ENCODE data around the gene SPNS1.
"Not testable (repeated sequence)": the region's sequence is repeated elsewhere in the genome, so short reads cannot be mapped to it uniquely, and the experiment has no call there.

SPNS1 gene

DNA sequence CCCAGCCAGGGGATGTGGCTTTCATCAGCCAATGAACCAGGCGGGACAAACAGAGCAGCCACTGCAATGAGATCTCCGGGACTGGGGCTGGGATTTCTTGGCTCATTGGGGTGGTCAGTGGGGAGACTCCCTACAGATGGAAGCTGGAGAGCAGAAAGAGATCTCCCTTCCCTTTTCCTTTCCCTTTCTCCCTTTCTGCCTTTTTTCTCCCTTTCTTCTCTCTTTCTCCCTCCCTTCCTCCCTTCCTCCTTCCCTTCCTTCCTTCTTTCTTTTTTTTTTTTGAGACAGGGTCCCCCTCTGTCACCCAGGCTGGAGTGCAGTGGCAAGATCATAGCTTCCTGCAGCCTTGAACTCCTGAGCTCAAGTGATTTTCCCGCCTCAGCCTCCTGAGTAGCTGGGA, 24.3 kb downstream of the SPNS1 start:
- no peak overlapping the region for H3K9ac ChIP-seq (ENCODE audit: low read length)
- H3K4me1 ChIP-seq (ENCODE audit: insufficient read depth, low read length), result no peaks in the 10 kb centered on the region
- H3K27ac ChIP-seq (ENCODE audit: low read depth, low read length), result no peak overlapping the region
- H3K36me3 ChIP-seq (ENCODE audit: insufficient read depth, low read length), result no peaks in the 10 kb centered on the region
- no peaks in the 10 kb centered on the region for H3K27me3 ChIP-seq (ENCODE audit: control insufficient read depth in 1 of 2, insufficient read depth in 2 of 2, low read length in 2 of 2)
- no peaks in the 10 kb centered on the region for H3K9me3 ChIP-seq (ENCODE audit: low read length)
- H3K4me3 ChIP-seq (ENCODE audit: low read depth in 1 of 2, low read length in 2 of 2), result no peak overlapping the region

DNA sequence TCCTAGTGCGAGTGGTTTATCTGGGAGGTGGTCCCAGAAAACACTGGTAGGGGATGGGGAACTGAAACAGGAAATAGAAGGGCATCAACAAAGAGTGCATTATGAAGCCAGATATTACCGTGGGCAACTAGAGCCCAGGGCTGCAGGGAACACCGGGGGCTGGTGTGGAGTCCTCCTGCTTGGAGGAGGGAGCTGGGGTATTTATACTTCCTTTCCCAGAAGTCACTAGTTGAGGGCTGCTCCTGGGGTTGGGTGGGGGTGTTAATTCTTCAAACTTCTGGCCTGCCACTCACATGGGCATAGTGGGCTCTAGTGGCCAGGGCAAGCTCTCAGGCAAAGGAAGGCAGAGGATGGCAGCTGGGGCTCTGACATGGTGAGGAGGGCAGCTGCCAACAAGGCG, 25.0 kb downstream of the SPNS1 start:
- no peak overlapping the region for H3K27ac ChIP-seq (ENCODE audit: low read depth, low read length)
- H3K27me3 ChIP-seq (ENCODE audit: control insufficient read depth in 1 of 2, insufficient read depth in 2 of 2, low read length in 2 of 2), result no peaks in the 10 kb centered on the region
- H3K36me3 ChIP-seq (ENCODE audit: insufficient read depth, low read length), result no peaks in the 10 kb centered on the region
- H3K9ac ChIP-seq (ENCODE audit: low read length), result no peak overlapping the region
- H3K4me3 ChIP-seq (ENCODE audit: low read depth in 1 of 2, low read length in 2 of 2), result no peak overlapping the region
- no peaks in the 10 kb centered on the region for H3K4me1 ChIP-seq (ENCODE audit: insufficient read depth, low read length)
- H3K9me3 ChIP-seq (ENCODE audit: low read length), result no peaks in the 10 kb centered on the region

DNA sequence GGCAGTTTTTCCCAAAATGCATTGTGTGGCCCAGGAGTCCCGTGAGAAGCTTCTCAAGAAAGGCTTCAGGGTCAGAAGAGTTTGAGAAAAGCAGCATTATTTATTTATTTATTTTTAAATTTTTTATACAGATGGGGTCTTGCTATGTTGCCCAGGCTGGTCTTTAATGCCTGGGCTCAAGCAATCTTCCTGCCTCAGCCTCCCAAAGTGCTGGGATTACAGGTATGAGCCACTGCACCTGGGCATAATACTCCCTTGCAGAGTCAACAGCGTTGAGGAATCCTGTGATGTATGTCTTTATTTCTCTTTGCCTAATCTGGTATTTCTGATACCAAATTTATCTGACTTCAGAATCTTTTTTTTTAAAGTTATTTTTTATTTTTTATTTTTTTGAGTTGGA, 25.4 kb downstream of the SPNS1 start:
- Histone ChIP-seq H3K9me3 (ENCODE audit: low read length) (no peaks in the 10 kb centered on the region), H3K4me3 (ENCODE audit: low read depth in 1 of 2, low read length in 2 of 2) (no peak overlapping the region), H3K36me3 (ENCODE audit: insufficient read depth, low read length) (no peaks in the 10 kb centered on the region), H3K4me1 (ENCODE audit: insufficient read depth, low read length) (no peaks in the 10 kb centered on the region), H3K9ac (ENCODE audit: low read length) (no peak overlapping the region), H3K27ac (ENCODE audit: low read depth, low read length) (no peak overlapping the region), H3K27me3 (ENCODE audit: control insufficient read depth in 1 of 2, insufficient read depth in 2 of 2, low read length in 2 of 2) (no peaks in the 10 kb centered on the region)

DNA sequence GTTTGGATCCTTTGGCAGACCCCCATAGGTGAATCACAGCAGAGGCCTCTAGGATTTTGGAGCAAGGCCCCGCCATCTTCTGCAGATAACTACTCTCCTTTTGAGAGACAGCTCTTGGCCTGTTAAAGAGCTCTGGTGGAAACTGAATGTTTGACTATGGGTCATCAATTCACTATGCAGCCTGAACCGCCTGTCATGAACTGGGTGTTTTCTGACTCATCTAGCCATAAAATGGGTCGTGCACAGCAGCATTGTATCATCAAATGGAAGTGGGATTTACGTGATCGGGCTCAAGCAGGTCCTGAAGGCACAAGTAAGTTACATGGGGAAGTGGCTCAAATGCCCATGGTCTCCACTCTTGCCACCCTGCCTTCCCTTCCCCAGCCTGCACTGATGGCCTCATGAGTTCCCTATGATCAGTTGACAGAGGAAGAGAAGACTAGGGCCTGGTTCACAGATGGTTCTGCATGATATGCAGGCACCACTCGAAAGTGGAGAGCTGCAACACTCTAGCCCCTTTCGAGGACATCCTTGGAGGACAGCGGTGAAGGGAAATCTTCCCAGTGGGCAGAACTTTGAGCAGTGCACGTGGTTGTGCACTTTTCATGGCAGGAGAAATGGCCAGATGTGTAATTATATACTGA, 30.0 kb downstream of the SPNS1 start:
- not testable (repeated sequence) for H3K9me3 ChIP-seq (ENCODE audit: low read length); H3K9ac ChIP-seq (ENCODE audit: low read length); H3K27me3 ChIP-seq (ENCODE audit: control insufficient read depth in 1 of 2, insufficient read depth in 2 of 2, low read length in 2 of 2); H3K36me3 ChIP-seq (ENCODE audit: insufficient read depth, low read length); H3K4me3 ChIP-seq (ENCODE audit: low read depth in 1 of 2, low read length in 2 of 2); H3K27ac ChIP-seq (ENCODE audit: low read depth, low read length); H3K4me1 ChIP-seq (ENCODE audit: insufficient read depth, low read length)

DNA sequence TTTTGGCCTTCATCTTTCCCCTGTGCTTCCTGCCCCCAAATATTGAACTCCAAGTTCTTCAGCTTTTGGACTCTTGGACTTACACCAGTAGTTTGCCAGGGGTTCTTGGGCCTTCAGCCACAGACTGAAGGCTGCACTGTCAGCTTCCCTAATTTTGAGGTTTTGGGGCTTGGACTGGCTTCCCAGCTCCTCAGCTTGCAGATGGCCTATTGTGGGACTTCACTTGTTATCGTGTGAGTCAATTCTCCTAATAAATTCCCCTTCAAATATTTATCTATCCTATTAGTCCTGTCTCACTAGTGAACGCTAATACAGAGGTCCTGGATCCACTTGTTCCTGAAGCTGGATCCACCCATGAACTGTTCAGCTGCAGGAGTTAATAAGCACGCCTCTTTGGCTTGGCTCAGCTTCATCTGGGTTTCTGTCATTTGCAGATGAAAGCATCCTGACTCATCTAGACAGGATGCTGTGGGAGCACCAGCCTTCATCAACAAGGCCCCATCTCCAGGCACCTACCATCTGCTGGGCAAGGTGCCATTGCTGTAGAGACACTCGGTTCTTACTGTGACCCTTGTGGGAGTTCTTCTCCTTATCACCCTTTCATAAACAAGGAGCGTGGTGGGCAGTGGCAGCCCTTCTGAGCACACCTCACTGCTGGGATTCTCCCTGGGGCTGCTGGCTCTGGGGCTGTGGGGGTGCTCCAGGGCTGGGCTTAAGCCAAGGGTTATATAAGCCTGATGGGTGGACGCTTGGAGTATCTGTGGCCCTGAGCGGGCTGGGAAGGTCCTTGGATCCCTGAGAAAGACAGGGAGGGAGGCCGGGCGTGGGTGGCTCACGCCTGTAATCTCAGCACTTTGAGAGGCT, 33.4 kb downstream of the SPNS1 start:
- Histone ChIP-seq H3K27ac (ENCODE audit: low read depth, low read length) (no peak overlapping the region), H3K9me3 (ENCODE audit: low read length) (no peaks in the 10 kb centered on the region), H3K4me1 (ENCODE audit: insufficient read depth, low read length) (no peaks in the 10 kb centered on the region), H3K27me3 (ENCODE audit: control insufficient read depth in 1 of 2, insufficient read depth in 2 of 2, low read length in 2 of 2) (no peaks in the 10 kb centered on the region), H3K4me3 (ENCODE audit: low read depth in 1 of 2, low read length in 2 of 2) (no peak overlapping the region), H3K9ac (ENCODE audit: low read length) (no peak overlapping the region), H3K36me3 (ENCODE audit: insufficient read depth, low read length) (no peaks in the 10 kb centered on the region)

DNA sequence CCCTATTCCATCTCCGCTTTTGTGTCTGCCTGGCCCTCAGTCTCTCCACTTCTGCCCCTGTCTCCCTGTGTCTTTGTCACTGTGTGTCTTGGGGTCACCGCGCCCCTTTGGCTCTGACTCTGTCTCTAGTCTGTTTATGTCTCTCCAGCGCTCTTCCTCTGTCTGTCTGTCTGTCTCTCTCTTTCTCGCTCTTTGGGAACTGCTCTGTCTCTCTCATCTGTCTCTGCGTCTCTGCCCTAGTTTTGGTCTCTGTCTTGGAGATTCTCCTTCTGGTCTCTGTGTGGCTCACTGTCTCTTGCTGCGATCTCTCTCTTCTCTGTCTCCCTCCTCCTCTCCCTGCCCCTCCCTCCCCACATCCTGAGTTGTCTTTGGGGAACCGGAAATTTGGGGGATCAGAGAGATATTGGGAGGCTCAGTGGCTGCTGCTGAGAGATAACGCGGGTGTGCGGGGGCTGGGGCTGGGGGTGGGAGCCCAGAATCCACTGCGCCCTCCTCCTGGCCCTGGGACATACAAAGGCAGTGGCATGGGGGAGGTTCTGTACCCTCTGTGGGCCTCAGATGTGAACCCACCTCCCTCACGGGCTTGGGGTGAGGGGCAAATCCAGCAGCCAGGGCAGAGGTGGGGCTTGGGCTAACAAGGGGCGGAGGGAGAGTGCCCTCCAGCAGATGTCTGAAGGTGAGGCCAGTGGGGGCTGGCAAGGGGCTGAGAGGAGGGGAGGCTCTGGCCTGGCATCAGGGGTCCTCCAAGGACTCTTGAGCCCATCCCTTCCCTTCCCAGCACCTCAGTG, 34.7 kb downstream of the SPNS1 start:
- no peaks in the 10 kb centered on the region for H3K4me1 ChIP-seq (ENCODE audit: insufficient read depth, low read length)
- H3K9me3 ChIP-seq (ENCODE audit: low read length), result no peaks in the 10 kb centered on the region
- H3K27ac ChIP-seq (ENCODE audit: low read depth, low read length), result no peak overlapping the region
- no peak overlapping the region for H3K4me3 ChIP-seq (ENCODE audit: low read depth in 1 of 2, low read length in 2 of 2)
- H3K27me3 ChIP-seq (ENCODE audit: control insufficient read depth in 1 of 2, insufficient read depth in 2 of 2, low read length in 2 of 2), result no peaks in the 10 kb centered on the region
- H3K36me3 ChIP-seq (ENCODE audit: insufficient read depth, low read length), result no peaks in the 10 kb centered on the region
- H3K9ac ChIP-seq (ENCODE audit: low read length), result no peak overlapping the region

DNA sequence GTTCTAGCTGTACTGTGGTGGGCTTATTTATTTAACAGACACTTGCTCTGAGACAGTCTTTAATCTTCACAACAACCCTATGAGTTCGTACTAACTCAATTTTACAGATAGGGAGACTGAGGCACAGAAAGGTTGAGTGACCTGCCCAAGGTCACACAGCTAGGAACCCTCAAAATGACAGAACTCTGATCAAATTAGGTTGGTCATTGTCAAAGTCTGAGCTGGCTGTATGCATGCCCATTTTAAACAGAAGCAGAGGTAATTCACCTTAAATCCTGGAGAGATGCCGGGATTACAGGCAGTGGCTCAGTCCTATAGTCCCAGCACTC, 35.2 kb downstream of the SPNS1 start:
- Histone ChIP-seq H3K4me1 (ENCODE audit: insufficient read depth, low read length) (no peaks in the 10 kb centered on the region), H3K9me3 (ENCODE audit: low read length) (no peaks in the 10 kb centered on the region), H3K27ac (ENCODE audit: low read depth, low read length) (no peak overlapping the region), H3K36me3 (ENCODE audit: insufficient read depth, low read length) (no peaks in the 10 kb centered on the region), H3K4me3 (ENCODE audit: low read depth in 1 of 2, low read length in 2 of 2) (no peak overlapping the region), H3K9ac (ENCODE audit: low read length) (no peak overlapping the region), H3K27me3 (ENCODE audit: control insufficient read depth in 1 of 2, insufficient read depth in 2 of 2, low read length in 2 of 2) (no peaks in the 10 kb centered on the region)

DNA sequence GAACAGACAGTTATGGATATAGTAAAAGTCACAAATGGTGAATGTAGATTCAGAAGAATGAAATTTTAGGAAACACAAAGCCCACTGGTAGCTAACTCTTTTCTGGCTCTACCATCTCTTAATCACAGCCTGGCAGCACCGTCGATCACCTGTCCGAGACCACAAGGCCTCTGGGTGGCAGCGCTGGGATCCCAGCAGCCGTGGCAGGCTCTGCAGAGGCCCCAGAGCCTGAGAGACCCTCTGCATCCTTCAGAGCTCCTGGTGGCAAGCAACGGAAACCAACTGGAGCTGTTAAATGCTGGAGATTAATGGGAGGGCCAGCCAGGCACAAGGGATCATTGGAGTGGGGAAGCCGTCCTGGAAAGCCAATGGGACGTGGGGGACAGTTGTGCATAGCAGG, 36.5 kb downstream of the SPNS1 start:
- no peak overlapping the region for H3K9ac ChIP-seq (ENCODE audit: low read length)
- no peaks in the 10 kb centered on the region for H3K4me1 ChIP-seq (ENCODE audit: insufficient read depth, low read length)
- H3K4me3 ChIP-seq (ENCODE audit: low read depth in 1 of 2, low read length in 2 of 2), result no peak overlapping the region
- no peaks in the 10 kb centered on the region for H3K36me3 ChIP-seq (ENCODE audit: insufficient read depth, low read length)
- H3K9me3 ChIP-seq (ENCODE audit: low read length), result no peaks in the 10 kb centered on the region
- no peak overlapping the region for H3K27ac ChIP-seq (ENCODE audit: low read depth, low read length)
- no peaks in the 10 kb centered on the region for H3K27me3 ChIP-seq (ENCODE audit: control insufficient read depth in 1 of 2, insufficient read depth in 2 of 2, low read length in 2 of 2)

DNA sequence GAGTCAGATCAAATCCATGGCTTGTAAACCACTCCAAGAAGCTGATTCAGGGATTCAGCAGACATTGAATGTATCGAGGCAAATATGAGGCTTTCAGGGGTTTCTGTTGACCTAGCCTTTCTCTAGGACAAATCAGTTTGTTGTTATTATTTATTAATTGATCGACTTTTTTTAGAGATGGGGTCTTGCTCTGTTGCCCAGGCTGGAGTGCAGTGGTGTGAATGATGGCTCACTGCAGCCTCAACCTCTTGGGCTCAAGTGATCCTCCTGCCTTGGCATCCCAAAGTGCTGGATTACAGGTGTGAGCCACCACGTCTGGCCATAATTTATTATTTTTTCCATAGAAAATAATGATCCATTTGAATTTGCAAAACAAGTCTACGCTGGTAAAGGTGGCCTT, 37.3 kb downstream of the SPNS1 start:
- H3K9ac ChIP-seq (ENCODE audit: low read length), result no peak overlapping the region
- H3K36me3 ChIP-seq (ENCODE audit: insufficient read depth, low read length), result no peaks in the 10 kb centered on the region
- no peaks in the 10 kb centered on the region for H3K4me1 ChIP-seq (ENCODE audit: insufficient read depth, low read length)
- no peaks in the 10 kb centered on the region for H3K9me3 ChIP-seq (ENCODE audit: low read length)
- no peak overlapping the region for H3K4me3 ChIP-seq (ENCODE audit: low read depth in 1 of 2, low read length in 2 of 2)
- H3K27me3 ChIP-seq (ENCODE audit: control insufficient read depth in 1 of 2, insufficient read depth in 2 of 2, low read length in 2 of 2), result no peaks in the 10 kb centered on the region
- no peak overlapping the region for H3K27ac ChIP-seq (ENCODE audit: low read depth, low read length)

DNA sequence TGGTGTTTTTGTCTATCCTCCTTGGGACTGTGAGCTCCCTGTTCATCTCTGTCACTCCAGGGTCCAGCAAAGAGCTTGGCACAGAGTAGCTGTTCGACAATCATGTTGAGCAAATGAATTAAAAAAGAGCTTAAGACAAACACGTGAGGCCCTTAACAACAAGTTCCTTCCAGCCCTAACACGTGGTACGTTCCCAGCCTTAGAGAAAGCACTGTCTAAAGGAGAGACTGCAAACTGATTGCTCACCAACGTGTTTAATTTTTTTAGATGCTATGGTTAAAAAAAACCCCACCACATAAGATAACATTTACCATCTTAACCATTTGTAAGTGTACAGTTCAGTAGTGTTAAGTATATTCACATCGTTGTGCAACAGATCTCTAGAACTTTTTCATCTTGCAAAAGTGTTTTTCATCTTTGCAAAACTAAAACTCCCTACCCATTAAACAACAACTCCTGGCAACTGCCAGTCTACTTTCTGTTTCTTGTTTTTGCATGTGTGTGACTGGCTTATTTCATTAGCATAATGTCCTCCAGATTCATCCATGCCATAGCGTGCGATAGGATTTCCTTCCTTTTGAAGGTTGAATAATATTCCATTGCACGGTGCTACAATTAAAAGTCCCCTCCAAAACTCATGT, 38.5 kb downstream of the SPNS1 start:
- no peak overlapping the region for H3K27ac ChIP-seq (ENCODE audit: low read depth, low read length)
- H3K9me3 ChIP-seq (ENCODE audit: low read length), result no peaks in the 10 kb centered on the region
- no peaks in the 10 kb centered on the region for H3K27me3 ChIP-seq (ENCODE audit: control insufficient read depth in 1 of 2, insufficient read depth in 2 of 2, low read length in 2 of 2)
- H3K9ac ChIP-seq (ENCODE audit: low read length), result no peak overlapping the region
- no peaks in the 10 kb centered on the region for H3K36me3 ChIP-seq (ENCODE audit: insufficient read depth, low read length)
- no peak overlapping the region for H3K4me3 ChIP-seq (ENCODE audit: low read depth in 1 of 2, low read length in 2 of 2)
- no peaks in the 10 kb centered on the region for H3K4me1 ChIP-seq (ENCODE audit: insufficient read depth, low read length)

DNA sequence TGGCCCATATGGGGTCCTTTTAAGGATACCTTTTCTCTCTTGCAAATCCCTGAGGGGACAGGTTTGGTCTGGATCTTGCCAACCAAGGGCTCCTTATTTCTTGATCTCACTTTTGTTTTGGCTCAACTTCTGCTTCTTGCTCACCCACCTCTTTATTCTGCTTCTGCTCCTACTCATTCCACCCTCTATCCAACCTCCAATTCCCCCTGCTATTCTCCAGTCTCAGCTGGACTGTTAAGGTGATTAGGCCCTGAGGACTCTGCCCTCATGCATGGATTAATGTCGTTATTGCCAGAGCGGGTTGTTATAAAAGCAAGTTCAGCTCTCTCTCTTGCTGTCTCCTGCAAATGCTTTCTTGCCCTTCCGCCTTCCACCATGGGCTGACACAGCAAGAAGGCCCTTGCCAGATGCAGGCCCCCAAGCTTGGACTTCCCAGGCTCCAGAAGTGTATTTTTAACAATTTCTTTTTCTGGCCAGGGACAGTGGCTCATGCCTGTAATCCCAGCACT, 40.0 kb downstream of the SPNS1 start:
- Histone ChIP-seq H3K36me3 (ENCODE audit: insufficient read depth, low read length) (no peaks in the 10 kb centered on the region), H3K27ac (ENCODE audit: low read depth, low read length) (no peak overlapping the region), H3K9me3 (ENCODE audit: low read length) (no peaks in the 10 kb centered on the region), H3K9ac (ENCODE audit: low read length) (no peak overlapping the region), H3K27me3 (ENCODE audit: control insufficient read depth in 1 of 2, insufficient read depth in 2 of 2, low read length in 2 of 2) (no peaks in the 10 kb centered on the region), H3K4me1 (ENCODE audit: insufficient read depth, low read length) (no peaks in the 10 kb centered on the region), H3K4me3 (ENCODE audit: low read depth in 1 of 2, low read length in 2 of 2) (no peak overlapping the region)
